A673 (cell line): Measurements from ENCODE around the gene TTC7B.

Source experiments
- CTCF ChIP-seq: fragments of 300-800, 200-600 bp; sonication (generic); conservative IDR thresholded peaks from 2 replicates; pipeline ENCODE4 v1.5.1; 2017; ENCODE audit warnings: low read depth, mild to moderate bottlenecking, antibody characterized with exemption, low read length, moderate library complexity, mixed read lengths
- EZH2 ChIP-seq: fragments of 200-600 bp; sonication (generic); IDR thresholded peaks from 2 replicates; pipeline ENCODE4 v1.6.1; 2017; ENCODE audit warnings: borderline replicate concordance, low read depth, mild to moderate bottlenecking, mixed read lengths, antibody characterized with exemption, low read length; ENCODE audit not compliant: poor library complexity, severe bottlenecking

DNA sequence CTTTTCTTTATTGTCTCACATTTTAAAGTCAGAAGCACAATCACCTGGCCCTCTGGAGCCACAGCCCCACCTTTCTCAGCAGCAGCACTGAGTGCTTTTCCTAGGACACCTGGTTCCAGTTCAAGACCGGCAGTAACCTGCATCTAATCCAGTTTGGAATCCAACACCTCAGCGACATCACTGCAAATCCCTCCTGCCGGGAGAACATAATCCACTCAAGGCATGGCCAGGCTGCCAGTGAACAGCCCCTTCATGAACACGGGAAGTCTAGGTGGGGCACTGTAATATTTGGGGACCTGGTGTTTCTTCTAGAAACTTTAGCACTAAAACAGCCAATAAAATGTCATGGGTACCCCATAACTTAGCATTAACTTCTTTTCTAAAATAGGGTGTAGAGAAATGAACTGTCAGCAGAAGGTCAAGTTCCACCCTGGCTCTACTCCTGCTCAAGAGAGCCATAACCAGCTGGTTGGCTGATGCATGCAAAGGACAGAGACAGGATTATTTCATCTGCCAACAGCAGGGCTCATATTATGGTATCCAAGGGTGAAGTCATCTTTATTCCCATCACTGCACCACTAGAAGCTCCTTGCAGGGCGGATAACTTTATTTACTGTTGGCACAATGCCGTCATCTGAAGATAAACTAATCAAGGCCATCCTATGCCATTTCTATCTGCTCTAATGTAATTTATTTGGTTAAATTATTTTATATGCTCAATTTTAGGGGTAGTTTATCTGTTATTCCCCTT, 76.7 kb downstream of the TTC7B start:
- no peak for TF ChIP-seq CTCF
- TF ChIP-seq EZH2 = no peak
